GM18858 (cell line): ENCODE measurements around the gene SHH.
"Not testable (repeated sequence)": the region's sequence is repeated elsewhere in the genome, so short reads cannot be mapped to it uniquely, and the experiment has no call there.

ENCODE experiments used
- ATAC-seq: cut with Tn5 transposase; IDR thresholded peaks from one replicate; pipeline ENCODE4 v1.9.1; 2021; ENCODE audit not compliant: unreplicated experiment

The SHH gene

GRCh38 chr7:155820788-155821187, 8.5 kb upstream of the SHH start:
- no peak for ATAC-seq

DNA sequence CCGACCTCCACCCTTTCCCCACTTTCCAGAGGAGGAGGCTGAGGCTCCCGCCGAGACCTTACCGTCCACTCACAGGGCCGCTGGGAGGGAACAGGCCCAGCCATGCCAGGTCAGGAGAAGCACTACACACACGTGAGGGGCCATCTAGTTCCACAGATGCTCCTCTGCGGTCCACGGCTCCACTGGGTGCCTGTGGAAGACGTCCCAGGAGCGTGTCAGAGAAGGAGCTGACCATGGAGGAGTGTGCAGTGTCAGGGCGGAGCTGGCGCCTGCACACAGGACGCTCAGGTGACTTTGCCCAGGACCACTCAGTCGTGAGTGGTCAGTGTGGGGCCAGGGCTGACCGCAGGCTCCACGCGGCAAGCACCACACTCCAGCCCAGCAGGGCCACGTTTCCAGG, 8.0 kb upstream of the SHH start:
- ATAC-seq, result no peak

DNA sequence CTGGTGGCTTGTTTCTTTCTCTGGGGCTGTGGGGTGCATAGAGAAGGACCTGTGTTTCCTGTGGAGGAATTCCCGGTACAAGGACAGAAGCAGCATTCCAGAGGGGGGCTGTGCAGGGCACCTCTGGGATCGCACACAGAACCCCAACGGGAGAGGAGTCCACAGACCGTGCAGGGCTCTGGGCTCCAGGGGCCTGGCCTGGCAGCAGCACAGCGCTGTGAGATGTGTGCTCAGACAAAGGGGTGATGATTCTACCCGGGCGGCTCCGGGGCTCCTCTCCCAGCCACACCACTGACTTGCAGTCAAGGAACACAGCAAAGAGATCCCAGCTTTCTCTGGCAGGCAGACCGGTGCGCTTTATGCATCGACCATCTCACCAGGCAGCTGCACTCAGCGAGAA, 6.9 kb upstream of the SHH start:
- no peak for ATAC-seq

GRCh38 chr7:155818820-155819168, 6.5 kb upstream of the SHH start:
- ATAC-seq, result no peak

- ATAC-seq, result no peak
Measured at GRCh38 chr7:155818154-155818819, 6.0 kb upstream of the SHH start.

DNA sequence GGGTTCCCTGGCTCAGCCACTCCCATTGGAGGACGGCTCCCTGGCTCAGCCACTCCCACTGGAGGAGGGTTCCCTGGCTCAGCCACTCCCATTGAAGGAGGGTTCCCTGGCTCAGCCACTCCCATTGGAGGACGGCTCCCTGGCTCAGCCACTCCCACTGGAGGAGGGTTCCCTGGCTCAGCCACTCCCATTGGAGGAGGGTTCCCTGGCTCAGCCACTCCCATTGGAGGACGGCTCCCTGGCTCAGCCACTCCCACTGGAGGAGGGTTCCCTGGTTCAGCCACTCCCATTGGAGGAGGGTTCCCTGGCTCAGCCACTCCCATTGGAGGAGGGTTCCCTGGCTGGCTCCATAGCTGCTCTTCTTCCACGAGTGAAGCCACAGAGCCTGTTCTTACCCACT, 5.3 kb upstream of the SHH start:
- not testable (repeated sequence) for ATAC-seq

- no peak for ATAC-seq
Measured at GRCh38 chr7:155816996-155817395, 4.7 kb upstream of the SHH start.

DNA sequence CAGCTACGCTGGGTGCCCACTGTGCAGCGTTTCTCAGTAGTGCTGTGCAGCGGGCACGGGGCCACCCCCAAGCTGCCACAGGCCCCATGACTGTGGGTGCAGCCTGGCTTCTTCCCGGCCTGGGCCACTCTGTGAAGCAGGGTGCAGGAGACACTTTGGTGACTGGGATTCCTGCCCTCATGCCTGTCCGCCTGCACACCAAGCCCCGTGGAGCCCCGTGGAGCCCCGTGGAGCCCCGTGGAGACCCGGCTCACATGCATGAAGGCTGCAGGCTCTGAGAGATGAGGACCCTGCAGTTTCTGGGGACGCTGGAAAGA, 3.9 kb upstream of the SHH start:
- ATAC-seq, result no peak

GRCh38 chr7:155815332-155816191, 3.3 kb upstream of the SHH start:
- ATAC-seq, result peak; percentile 84

- no peak for ATAC-seq
Measured at GRCh38 chr7:155814316-155815276, 2.3 kb upstream of the SHH start.

GRCh38 chr7:155813546-155814315, 1.5 kb upstream of the SHH start:
- ATAC-seq, result no peak

DNA sequence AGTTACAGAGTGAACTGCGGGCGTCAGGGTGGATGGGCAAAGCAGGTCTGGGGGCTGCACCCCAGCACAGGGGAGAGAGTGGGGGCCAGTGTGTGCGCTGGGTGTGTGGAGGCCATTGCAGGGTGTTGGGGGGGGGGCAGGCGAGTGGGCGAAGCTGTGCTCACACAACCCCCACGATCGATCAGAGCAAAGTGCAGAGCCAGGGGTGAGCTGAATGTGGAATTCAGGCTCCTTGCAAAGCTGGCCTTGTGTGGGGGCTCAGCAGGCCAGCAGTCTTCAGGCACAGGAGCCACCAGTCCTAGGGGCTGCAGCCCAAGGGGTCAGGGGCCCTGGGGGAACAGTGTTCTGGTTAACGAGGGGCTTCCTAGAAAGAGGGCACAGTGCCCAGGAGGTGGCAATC, 862 bp upstream of the SHH start:
- no peak for ATAC-seq

GRCh38 chr7:155811560-155811894, 736 bp downstream of the SHH start:
- no peak for ATAC-seq

GRCh38 chr7:155810770-155811559, 1.3 kb downstream of the SHH start:
- no peak for ATAC-seq

- no peak for ATAC-seq
Measured at GRCh38 chr7:155809947-155810769, 2.1 kb downstream of the SHH start.

- no peak for ATAC-seq
Measured at GRCh38 chr7:155809332-155809946, 2.8 kb downstream of the SHH start.

- no peak for ATAC-seq
Measured at GRCh38 chr7:155808549-155809331, 3.5 kb downstream of the SHH start.
